ENCODE measurements around the gene CD72. TPM values are rescaled to one million over a fixed set of nuclear protein-coding genes. Genes with fewer than 3 reads are reported as not detected.
"Not testable (repeated sequence)": the region's sequence is repeated elsewhere in the genome, so short reads cannot be mapped to it uniquely, and the experiment has no call there.

CD72 gene
- total RNA-seq, 1 experiment from 2014 or later: not detected

DNA sequence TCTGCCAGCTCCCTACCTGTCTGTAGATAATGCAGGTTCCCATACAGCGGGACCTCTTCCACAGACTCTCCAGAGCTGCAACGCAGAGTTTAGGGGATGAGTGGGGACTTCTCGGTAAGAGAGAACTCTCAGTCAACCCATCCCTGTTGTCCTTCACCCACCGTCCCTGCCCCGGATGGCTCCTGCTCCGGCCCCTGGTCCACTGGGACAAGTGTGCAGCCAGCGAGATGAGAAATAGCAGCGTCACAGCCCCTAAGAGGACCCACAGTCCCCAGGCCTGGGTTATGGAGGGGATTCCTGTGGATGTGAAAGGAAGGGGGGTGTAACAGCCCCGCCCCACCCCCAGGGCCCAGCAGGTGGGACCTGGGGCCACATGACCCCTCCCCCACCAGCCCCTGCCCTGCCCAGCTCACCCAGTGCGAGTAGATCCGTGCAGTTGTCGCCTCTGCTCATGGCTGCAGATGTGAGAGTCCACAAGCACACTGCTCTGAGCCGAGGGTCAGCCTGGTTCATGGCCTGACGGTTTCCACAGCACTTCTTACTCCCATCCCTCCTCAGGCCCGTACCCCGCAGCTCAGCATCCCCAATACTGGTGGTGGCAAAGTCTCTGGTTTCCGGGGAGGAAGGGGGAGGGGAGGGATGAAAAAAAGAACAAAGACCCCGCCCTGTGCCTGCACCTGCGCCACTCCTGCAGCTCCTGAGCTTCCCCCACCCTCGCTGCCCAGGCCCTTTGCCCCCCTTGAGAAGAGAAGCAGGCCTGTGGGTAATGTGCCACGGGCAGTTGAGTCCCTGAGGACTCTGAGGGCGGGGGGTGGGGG, 32.3 kb upstream of the CD72 start, which contains the start of gene SIT1:
TSS of gene SIT1 (minus strand) at position 591 of the 818 bp plus-strand sequence. CDS start at position 513, 78 bp downstream.
- DNase-seq (ENCODE audit: low spot score): no peak

DNA sequence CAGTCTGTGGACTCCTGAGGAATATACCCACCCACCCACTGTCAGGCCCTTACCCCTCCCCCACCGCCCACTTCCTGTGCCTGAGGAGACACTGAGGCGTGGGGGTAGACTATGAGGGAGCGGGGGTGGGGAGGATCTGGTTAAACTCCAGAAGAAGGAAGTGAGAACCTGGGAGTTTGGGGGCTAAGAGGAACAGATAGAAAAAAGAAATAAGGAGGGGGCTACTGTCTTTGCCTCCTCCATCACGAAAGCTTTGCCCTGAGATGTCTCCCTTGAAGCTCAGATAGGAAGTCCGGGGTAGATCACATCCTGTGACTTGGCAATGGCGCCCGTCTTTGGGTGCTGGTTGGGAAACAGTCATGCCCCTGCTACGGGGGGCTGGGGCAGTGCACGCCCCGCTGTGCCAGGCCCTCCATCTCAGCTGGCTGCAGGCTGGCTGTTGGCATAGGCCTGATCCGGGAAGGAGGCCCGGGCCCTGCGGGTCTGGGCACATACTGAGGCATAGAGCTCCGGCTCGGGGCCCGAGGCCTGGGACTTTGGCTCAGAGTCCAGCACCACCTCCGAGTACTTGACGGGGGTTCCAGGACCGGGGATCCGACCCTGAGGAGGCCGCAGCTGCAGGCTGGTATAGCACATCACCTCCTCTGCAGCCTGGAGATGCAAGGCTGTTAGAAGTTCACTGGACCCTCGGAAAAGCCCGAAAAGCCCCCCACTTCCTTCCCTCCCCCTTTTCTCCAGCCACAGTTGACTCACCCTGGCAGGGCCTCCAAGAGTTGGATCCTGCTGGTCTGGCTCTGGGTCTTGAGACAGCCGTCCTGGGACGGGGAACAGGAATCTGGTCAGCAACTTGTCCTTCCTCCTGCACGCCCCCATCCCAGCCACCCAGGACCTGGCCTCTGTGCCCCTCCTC, 31.5 kb upstream of the CD72 start:
- no peak for DNase-seq (ENCODE audit: low spot score)

DNA sequence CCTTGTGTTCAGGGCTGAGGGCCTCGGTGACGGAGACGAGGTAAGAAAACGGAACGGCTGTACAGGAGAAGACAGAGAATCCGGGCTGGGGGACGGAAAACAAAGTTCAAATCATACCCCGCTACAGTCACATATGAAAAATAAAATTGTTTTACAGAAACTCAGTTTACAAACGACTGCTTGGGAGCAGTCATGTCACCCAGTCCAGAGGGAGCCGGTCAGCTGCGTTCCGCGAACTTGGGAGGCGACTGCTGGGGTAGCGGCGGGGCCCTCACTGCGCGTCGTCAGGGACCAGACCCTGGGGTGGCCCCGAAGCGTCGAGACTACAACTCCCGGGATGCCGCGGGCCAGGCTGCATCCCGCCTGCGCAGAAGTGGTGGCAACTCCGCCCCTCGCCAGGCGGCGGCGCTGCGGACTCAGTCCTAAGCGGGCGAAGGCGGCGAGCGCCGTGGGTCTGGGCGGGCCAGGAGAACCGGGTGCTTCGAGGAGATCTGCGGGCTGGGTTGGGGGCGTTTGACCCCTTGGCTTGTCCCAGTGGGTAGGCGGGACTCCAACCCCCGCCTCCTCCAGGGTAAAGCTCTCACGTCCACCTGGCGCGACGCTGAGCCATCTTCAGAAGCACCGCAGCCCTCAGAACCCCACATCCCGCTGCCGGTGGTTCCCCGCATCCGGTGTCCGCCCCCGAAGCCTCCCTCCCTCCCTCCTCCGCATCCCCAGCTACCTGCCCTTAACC, 28.5 kb upstream of the CD72 start:
- peak; percentile 95 for DNase-seq (ENCODE audit: low spot score)

DNA sequence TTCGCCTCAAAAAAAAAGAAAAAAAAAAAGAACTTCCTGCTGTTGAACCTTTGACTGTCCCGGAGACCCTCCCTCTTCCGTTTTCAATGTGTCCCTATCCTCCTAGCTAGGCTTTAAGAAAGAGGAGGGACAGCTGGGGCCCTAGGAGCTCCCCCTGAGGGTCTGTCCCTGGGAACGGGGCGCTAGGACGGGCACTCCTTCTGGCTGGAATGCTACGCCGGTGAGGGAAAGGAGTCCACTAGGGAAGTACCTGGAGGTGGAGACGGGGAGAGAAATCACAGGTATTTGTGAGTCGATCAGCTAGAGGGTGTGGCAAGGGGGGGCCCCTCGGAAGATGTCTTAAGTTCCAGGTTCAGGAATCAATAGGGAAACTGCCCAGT, 27.9 kb upstream of the CD72 start:
- peak; percentile 67 for DNase-seq (ENCODE audit: low spot score)

DNA sequence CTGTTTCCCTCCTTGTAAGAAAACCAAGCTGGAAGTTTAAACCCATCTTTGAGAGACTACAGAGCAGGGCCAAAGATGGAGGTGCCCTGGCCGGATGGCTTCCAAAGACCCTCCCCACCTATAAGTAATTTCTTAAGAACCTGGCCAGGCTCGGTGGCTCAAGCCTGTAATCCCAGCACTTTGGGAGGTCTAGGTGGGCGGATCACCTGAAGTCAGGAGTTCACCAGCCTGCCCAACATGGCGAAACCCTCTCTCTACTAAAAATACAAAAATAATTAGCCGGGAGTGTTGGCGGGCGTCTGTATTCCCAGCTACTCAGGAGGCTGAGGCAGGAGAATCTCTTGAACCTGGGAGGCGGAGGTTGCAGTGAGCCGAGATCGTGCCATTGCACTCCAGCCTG, 27.5 kb upstream of the CD72 start:
- not testable (repeated sequence) for DNase-seq (ENCODE audit: low spot score)

DNA sequence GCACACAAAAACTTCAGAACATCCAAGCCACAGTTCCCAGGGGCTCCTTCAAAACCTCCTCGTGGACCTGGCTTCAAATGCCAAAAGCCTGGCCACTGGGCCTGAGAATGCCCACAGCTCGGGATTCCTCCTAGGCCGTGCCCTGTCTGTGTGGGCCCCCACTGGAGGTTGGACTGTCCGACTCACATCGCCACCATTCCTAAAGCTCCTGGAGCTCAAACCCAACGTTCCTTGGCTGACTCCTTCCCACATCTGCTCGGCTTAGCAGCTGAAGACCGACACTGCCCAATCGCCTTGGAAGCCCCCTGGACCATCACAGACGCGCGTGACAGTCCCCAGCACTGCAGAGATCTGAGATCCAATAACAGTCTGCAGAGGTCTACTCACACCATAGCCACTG, 24.8 kb upstream of the CD72 start:
- DNase-seq (ENCODE audit: low spot score): no peak

DNA sequence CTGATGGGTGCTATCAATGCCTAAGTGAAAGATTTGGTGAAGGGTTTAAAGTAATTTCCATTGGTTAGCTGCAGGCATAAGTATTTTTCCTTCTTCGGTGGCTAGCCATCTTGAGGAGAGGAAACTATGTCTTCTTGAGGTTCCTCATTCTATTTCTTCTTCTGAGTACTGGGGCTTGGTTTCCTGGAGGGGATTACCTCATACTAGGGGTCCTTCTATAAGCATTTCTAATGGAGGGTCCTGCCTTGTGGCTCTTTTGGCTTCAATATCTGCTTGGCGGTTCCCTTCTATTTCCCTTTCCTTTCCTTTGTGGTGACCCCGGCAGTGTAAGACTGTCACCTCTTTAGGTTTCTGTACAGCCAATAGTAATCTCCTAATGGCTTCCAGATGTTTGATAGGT, 23.3 kb upstream of the CD72 start:
- DNase-seq (ENCODE audit: low spot score): not testable (repeated sequence)

DNA sequence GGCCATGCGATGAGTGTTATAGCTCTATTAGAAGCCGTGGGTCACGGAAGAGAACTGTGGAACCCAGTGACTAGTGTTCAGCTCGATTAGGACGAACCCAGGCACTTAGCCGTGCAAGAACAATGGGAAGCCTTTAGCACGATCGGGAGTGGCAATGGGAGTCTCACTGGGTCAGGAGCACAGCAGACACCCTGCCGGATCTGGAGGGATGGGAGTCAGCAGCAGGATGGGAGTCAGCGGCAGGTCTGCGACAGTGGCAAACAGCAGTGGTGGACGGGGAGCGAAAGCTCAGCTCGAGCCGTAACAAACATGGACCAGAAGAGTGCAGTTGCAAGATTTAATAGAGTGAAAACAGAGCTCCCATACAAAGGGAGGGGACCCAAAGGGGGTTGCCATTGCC, 22.2 kb upstream of the CD72 start:
- not testable (repeated sequence) for DNase-seq (ENCODE audit: low spot score)

DNA sequence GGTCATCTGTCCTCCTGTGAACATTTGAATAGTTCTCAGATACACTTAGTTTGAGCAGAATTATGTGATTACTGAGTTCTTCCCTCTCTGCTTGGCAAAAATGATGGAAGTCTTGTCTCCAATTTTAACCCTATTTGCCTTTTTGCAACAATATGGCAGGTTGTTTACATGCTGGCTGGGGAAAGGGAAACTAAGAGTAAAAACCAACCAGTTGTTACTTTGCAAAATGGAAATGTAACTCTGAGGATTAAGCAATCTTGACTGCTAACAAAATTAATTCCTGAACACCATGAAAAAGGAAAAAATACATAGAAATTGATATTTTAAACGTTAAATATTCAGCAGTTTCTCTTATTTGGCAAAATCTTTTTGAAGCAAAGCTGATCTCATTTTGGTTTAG, 21.4 kb upstream of the CD72 start:
- DNase-seq (ENCODE audit: low spot score): no peak

DNA sequence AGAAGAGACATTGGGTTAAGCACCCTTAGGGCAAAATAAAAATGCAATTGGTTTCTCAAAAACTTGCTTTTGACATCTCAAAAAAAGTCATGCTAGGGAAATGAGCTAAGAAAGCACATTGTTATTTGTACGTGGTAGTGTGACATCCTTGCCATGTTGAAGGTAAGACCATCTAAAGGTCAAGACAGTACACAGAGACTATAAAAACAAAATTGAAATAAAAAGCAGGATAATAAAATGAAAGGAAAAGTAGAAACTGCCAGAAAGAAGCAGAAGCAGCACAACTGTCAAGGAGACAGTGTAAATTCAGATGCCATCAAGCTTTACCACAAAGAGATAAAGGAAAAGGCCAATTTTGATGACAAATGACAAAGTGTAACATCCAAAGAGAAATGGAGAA, 21.0 kb upstream of the CD72 start:
- DNase-seq (ENCODE audit: low spot score): not testable (repeated sequence)

DNA sequence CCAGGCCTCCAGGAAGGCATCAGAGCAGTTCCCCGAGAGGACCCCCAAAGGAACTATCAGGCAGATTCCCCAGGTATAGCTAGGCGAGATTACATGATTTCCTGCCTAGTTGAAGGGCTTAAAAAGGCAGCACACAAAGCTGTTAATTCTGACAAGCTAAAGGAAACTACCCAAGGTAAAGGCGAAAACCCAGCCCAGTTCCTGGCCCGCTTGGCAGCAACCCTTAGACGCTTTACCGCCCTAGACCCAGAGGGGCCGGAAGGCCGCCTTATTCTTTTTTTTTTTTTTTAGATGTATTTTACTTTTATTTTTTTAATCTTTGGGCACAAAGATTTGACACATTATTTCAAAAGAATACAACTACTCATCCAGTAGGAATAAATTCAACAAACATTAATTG, 20.5 kb upstream of the CD72 start:
- DNase-seq (ENCODE audit: low spot score): not testable (repeated sequence)

DNA sequence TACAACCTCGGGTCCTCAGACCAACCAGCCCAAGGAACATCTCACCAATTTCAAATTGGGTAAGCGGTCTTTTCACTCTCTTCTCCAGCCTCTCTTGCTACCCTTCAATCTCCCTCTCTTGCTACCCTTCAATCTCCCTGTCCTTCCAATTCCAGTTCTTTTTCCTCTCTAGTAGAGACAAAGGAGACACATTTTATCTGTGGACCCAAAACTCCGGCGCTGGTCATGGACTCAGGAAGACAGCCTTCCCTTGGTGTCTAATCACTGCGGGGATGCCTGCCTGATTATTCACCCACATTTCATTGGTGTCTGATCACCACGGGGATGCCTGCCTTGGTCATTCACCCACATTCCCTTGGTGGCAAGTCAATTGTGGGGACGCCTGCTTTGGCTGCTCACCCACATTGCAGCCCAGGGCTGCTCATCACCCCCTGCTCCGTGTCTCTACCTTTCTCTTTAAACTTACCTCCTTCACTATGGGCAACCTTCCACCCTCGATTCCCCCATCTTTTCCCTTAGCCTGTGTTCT, 19.3 kb upstream of the CD72 start:
- DNase-seq (ENCODE audit: low spot score): not testable (repeated sequence)

DNA sequence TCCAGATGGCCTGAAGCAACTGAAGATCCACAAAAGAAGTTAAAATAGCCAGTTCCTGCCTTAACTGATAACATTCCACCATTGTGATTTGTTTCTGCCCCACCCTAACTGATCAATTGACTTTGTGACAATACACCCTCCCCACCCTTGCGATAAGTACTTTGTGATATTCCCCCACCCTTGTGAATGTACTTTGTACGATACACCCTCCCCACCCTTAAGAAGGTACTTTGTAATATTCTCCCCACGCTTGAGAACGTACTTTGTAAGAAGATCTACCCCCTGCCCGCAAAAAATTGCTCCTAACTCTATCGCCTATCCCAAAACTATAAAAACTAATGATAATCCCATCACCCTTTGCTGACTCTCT, 18.6 kb upstream of the CD72 start:
- DNase-seq (ENCODE audit: low spot score): not testable (repeated sequence)

DNA sequence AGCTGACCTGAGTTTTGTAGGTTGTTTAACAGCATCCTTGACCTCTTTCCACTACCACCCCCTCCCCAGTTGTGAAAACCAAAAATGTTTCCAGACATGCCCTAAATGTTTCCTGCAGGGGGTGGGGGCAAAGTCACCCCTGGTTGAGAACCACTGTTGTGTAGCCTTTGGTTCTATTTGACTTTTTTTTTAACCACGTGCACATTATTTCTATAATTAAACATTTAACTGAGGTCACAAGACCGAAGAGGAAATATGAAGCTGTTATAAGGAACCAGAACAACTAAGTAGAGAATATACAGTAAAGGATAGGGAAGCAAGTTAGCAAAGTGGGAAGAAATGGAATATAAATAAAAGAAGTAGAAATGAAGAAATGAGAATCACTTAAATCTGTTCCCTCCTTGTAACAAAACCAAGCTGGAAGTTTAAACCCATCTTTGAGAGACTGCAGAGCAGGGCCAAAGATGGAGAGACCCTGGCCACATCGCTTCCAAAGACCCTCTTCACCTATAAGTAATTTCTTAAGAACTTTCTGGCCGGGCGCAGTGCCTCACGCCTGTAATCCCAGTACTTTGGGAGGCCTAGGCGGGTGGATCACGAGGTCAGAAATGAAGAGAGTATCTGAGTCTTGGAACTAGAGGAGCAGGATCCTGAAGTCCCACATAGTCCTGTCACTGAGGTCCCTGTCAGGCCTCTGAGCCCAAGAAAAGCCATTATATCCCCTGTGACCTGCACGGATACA, 18.1 kb upstream of the CD72 start:
- DNase-seq (ENCODE audit: low spot score): no peak

DNA sequence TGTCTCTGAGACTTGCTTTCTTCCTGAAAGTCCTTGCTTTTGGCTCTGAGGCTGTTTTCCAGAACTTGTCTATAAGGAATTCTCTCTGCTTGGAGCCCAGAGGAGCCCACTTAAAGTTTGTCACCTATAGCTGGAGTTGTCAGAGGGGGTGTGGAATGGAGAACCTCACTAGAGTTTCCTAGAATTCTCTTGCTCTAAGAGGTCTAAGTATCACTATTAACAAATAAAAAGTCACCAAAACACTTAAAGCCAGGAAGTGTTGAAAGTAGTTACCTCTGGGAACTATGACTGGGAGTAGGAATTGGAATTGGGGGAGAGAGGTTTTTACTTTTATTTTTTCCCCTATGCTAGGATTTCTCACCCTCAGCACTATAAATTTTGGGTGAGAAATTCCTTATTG, 17.5 kb upstream of the CD72 start:
- DNase-seq (ENCODE audit: low spot score): no peak

DNA sequence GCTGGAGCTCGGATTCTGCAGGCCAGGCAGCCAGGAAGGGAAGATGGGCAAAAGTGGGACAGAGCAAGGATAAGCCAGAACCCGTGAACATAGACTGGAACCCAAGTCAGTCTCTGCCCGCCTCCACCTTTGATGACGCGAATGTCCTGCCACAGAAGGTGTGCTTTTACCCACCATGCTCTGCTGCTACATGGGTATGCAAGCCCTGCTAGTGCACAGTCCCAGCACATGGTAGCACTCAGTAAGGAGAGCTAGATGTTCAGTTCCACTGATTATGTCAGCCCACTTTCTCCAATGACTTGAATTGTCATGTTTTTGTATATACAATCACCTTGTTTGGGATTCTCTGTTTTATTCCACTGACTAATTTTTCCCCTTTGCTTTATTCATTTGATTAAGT, 11.4 kb upstream of the CD72 start:
- DNase-seq (ENCODE audit: low spot score): no peak

DNA sequence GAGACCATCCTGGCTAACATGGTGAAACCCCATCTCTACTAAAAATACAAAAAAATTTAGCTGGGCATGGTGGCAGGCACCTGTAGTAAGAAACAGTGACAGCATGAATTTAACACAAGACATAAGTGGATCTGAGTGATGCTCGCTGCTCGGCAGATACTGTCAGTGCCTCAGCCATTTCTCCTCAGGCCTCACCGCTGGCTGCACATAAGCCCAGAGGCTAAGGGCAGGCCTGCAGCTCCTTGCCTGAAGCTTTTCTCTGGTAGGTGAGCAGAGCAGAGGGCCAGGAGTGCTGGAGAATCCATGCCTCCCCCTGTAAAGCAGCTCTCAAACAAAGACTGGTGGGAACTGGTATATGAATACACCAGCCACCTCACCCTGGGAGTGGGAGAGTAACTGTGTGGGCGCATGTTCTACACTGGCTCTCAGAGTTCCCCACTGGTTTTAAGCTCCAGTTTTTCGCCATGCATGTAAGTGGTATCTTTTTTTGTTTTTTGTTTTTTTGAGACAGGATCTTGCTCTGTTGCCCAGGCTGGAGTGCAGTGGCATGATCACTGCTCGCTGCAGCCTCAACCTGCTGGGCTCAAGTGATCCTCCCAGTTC, 10.3 kb upstream of the CD72 start:
- no peak for DNase-seq (ENCODE audit: low spot score)

DNA sequence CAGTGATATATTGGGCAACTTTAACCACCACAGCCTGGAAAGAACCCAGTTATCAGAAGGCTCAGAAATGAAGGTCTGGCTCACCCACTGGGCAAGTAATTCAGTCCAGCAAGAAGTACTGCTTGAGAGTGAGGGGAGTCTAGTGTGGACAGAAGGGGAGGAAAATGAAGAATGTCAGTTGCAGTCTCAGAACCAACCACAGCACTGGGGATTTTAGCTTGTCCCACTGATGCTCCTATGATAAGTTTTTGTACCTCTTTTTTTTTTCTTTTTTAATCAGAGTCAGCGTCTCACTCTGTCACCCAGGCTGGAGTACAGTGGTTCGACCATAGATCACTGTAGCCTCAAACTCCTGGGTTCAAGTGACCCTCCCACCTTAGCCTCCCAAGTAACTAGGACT, 9.4 kb upstream of the CD72 start:
- DNase-seq (ENCODE audit: low spot score): no peak

DNA sequence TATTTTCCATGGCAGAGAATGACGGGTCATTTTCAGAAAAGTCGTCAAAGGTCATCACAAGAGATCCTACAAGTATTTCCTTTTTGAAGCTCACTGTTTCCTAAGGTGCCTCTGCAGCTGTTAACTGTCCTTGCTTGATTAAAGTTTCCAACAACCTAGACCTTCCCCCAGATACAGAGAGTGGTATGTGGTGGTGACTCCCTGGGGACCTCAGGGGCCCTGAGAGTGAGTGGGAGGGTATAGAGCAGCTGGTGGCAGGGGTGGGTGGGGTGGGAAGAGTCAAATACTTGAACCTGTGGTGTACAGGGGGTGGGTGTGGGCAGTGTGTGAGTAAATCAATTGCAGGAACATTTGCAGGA, 1.6 kb upstream of the CD72 start:
- DNase-seq (ENCODE audit: low spot score): no peak

All from HT-29 (cell line).